Measurements from ENCODE around the gene RBM44. TPM values are rescaled to one million over a fixed set of nuclear protein-coding genes. Genes with fewer than 3 reads are reported as not detected.
"Not testable (repeated sequence)": the region's sequence is repeated elsewhere in the genome, so short reads cannot be mapped to it uniquely, and the experiment has no call there.

The RBM44 gene
- total RNA-seq (ENCODE audit: low replicate concordance) = 0.24 and 0.41 TPM in 2 replicates
- long read RNA-seq = 0 reads

GRCh38 chr2:237798236-237799059 lies at the start of gene RBM44:
TSS of gene RBM44 (plus strand) at chr2:237798779. CDS start at chr2:237813610, 14,831 bp downstream.
- Mint-ChIP-seq H3K36me3 (no peaks in the 10 kb centered on the region), H3K27me3 (no peaks in the 10 kb centered on the region), H3K9me3 (peaks cover 6% of the 10 kb centered on the region), H3K4me3 (no peak within 1 kb of the TSS), H3K4me1 (ENCODE audit: unreplicated experiment) (no peaks in the 10 kb centered on the region), H3K27ac (no peak within 1 kb of the TSS)
- no peak for DNase-seq (ENCODE audit: extremely low spot score, unreplicated experiment)
- no peak for TF ChIP-seq CTCF (conservative IDR thresholded peaks at IDR 0.05)

GRCh38 chr2:237749002-237749401 lies 49.6 kb upstream of the RBM44 start:
- Mint-ChIP-seq H3K27me3 (no peaks in the 10 kb centered on the region), H3K27ac (no peak overlapping the region), H3K36me3 (peaks cover 23% of the 10 kb centered on the region)

GRCh38 chr2:237749961-237750360 lies 48.6 kb upstream of the RBM44 start:
- no peaks in the 10 kb centered on the region for H3K27me3 Mint-ChIP-seq

More at GRCh38 chr2:237749002-237749401, 49.6 kb upstream of the RBM44 start:
- Mint-ChIP-seq H3K4me1 (ENCODE audit: unreplicated experiment) (peaks cover 8% of the 10 kb centered on the region), H3K9me3 (no peaks in the 10 kb centered on the region), H3K4me3 (no peak overlapping the region)
- TF ChIP-seq CTCF (conservative IDR thresholded peaks at IDR 0.05) = no peak
- no peak for DNase-seq (ENCODE audit: extremely low spot score, unreplicated experiment)

GRCh38 chr2:237750441-237750840 lies 48.1 kb upstream of the RBM44 start:
- not testable (repeated sequence) for DNase-seq (ENCODE audit: extremely low spot score, unreplicated experiment); H3K27me3 Mint-ChIP-seq; H3K4me3 Mint-ChIP-seq; H3K9me3 Mint-ChIP-seq; H3K4me1 Mint-ChIP-seq (ENCODE audit: unreplicated experiment); H3K27ac Mint-ChIP-seq
- H3K36me3 Mint-ChIP-seq = peaks cover 27% of the 10 kb centered on the region

More at GRCh38 chr2:237749961-237750360, 48.6 kb upstream of the RBM44 start:
- Mint-ChIP-seq H3K4me1 (ENCODE audit: unreplicated experiment) (peaks cover 4% of the 10 kb centered on the region), H3K27ac (no peak overlapping the region), H3K9me3 (no peaks in the 10 kb centered on the region), H3K4me3 (no peak overlapping the region), H3K36me3 (peaks cover 27% of the 10 kb centered on the region)
- no peak for TF ChIP-seq CTCF (conservative IDR thresholded peaks at IDR 0.05)
- DNase-seq (ENCODE audit: extremely low spot score, unreplicated experiment) = no peak

GRCh38 chr2:237752761-237753165 lies 45.8 kb upstream of the RBM44 start:
- Mint-ChIP-seq H3K4me3 (no peak overlapping the region), H3K4me1 (ENCODE audit: unreplicated experiment) (no peaks in the 10 kb centered on the region), H3K36me3 (peaks cover 37% of the 10 kb centered on the region), H3K9me3 (no peaks in the 10 kb centered on the region), H3K27me3 (no peaks in the 10 kb centered on the region), H3K27ac (no peak overlapping the region)
- no peak for TF ChIP-seq CTCF (conservative IDR thresholded peaks at IDR 0.05)
- DNase-seq (ENCODE audit: extremely low spot score, unreplicated experiment) = no peak

GRCh38 chr2:237754182-237754581 lies 44.4 kb upstream of the RBM44 start:
- Mint-ChIP-seq H3K27me3 (no peaks in the 10 kb centered on the region), H3K9me3 (no peaks in the 10 kb centered on the region), H3K27ac (no peak overlapping the region), H3K4me3 (no peak overlapping the region), H3K4me1 (ENCODE audit: unreplicated experiment) (no peaks in the 10 kb centered on the region), H3K36me3 (peaks cover 39% of the 10 kb centered on the region)
- TF ChIP-seq CTCF (conservative IDR thresholded peaks at IDR 0.05) = no peak
- no peak for DNase-seq (ENCODE audit: extremely low spot score, unreplicated experiment)

Measured in type B pancreatic cell (in vitro differentiated cells).